ENCODE data around the gene SNX19. TPM values are rescaled to one million over a fixed set of nuclear protein-coding genes. Genes with fewer than 3 reads are reported as not detected.

Gene SNX19
- total RNA-seq, 6 donors from 2014 or later, result 46.4 to 112 (median 80.0) TPM

DNA sequence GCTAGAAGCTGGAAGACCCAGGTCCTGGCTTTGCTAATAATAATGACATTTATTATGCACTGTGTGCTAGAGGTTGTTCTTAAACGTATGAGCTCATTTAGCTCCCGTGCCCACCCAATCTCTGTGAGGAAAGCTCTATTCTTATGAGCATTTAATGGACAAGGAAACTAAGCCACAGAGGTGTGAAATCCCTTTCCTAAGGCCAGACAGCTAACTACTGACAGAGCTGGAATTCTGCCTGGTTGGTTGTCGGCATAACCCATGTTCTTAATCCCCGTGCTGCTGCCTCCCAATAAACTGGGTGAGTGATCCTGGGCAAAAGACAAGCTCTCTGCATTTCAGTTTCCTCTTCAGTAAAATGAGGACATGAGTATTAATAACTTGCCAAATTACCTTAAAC is 49.4 kb downstream of the SNX19 start:
- WGBS, 2 donors, result 78 to 88% methylated on average over 4 of the region's 4 CpGs
- H3K27me3 ChIP-seq, result no peaks in the 10 kb centered on the region
- peaks cover 0 to 16% (median 11%) of the 10 kb centered on the region in 4 donors for H3K36me3 ChIP-seq
- TF ChIP-seq POLR2A (IDR thresholded peaks at IDR 0.05), result no peak
- TF ChIP-seq POLR2AphosphoS5 (IDR thresholded peaks at IDR 0.05), result no peak
- TF ChIP-seq, protein P1, sequence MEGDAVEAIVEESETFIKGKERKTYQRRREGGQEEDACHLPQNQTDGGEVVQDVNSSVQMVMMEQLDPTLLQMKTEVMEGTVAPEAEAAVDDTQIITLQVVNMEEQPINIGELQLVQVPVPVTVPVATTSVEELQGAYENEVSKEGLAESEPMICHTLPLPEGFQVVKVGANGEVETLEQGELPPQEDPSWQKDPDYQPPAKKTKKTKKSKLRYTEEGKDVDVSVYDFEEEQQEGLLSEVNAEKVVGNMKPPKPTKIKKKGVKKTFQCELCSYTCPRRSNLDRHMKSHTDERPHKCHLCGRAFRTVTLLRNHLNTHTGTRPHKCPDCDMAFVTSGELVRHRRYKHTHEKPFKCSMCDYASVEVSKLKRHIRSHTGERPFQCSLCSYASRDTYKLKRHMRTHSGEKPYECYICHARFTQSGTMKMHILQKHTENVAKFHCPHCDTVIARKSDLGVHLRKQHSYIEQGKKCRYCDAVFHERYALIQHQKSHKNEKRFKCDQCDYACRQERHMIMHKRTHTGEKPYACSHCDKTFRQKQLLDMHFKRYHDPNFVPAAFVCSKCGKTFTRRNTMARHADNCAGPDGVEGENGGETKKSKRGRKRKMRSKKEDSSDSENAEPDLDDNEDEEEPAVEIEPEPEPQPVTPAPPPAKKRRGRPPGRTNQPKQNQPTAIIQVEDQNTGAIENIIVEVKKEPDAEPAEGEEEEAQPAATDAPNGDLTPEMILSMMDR (IDR thresholded peaks at IDR 0.05), result no peak
- no peak for TF ChIP-seq EP300 (IDR thresholded peaks at IDR 0.05)
- DNase-seq (no peak), ATAC-seq (ENCODE audit: low FRiP score in 2 of 2) (no peak)
- H3K4me1 ChIP-seq, result peaks cover 0 to 1% (median 0%) of the 10 kb centered on the region in 4 donors
- no peak overlapping the region for H3K4me3 ChIP-seq
- H3K9me3 ChIP-seq, result no peaks in the 10 kb centered on the region
- no peak overlapping the region for H3K27ac ChIP-seq

GRCh38 chr11:130865774-130866114 is 50.5 kb downstream of the SNX19 start:
- H3K36me3 ChIP-seq, result peaks cover 0 to 5% (median 4%) of the 10 kb centered on the region in 4 donors
- no peak for ATAC-seq (ENCODE audit: low FRiP score in 2 of 2)

DNA sequence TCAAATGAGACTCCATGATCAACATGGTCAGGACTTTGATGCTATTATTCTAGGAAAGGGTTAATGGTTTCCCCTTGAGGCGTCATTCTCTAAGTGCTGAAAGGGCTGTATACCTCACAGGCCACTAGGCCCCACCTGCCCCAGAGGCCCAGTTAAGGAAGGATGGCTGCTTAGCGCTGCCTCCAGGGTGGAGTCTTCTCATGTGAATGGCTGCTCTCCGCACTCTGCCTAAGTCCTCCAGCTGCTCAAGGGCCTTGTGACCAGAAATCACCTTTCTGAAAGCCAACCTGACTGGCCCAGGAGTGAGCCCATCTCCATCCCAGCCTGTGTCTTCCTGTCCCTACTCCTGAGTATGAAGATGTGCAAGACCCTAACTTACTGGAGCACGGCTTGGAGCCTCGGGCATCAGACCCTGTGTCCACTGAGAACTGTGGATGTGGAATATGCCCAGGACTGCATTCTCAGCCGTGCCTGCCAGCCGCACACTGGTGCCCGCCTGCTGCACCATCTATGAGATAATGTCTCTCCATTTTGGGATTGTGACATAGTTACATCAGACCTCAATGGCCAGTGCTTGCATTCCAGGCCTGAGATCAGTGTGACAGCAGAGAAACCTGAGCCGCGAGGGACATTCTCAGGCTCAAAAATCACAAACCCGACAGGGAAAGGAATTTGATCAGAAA is 51.0 kb downstream of the SNX19 start:
- no peak overlapping the region for H3K27ac ChIP-seq
- whole genome bisulfite sequencing, 2 donors, result 69 to 71% methylated on average over 7 to 11 of the region's 11 CpGs
- no peak for TF ChIP-seq POLR2A (IDR thresholded peaks at IDR 0.05)
- TF ChIP-seq EP300 (IDR thresholded peaks at IDR 0.05), result no peak
- TF ChIP-seq POLR2AphosphoS5 (IDR thresholded peaks at IDR 0.05), result no peak
- TF ChIP-seq, protein P1 (IDR thresholded peaks at IDR 0.05), result no peak
- peaks cover 0 to 3% (median 0%) of the 10 kb centered on the region in 4 donors for H3K4me1 ChIP-seq
- ATAC-seq (ENCODE audit: low FRiP score in 2 of 2), result peak in 1 of 2 donors; percentile 38
- no peaks in the 10 kb centered on the region for H3K27me3 ChIP-seq
- no peaks in the 10 kb centered on the region for H3K9me3 ChIP-seq
- peaks cover 0 to 3% (median 2%) of the 10 kb centered on the region in 4 donors for H3K36me3 ChIP-seq
- DNase-seq, result peak in 1 of 2 donors; percentile 26
- no peak overlapping the region for H3K4me3 ChIP-seq

More at GRCh38 chr11:130865774-130866114, 50.5 kb downstream of the SNX19 start:
- no peak for DNase-seq
- peaks cover 0 to 3% (median 0%) of the 10 kb centered on the region in 4 donors for H3K4me1 ChIP-seq
- H3K9me3 ChIP-seq, result no peaks in the 10 kb centered on the region
- 89 to 95% methylated on average over 7 of the region's 7 CpGs for WGBS, 2 donors
- H3K27me3 ChIP-seq, result no peaks in the 10 kb centered on the region
- no peak overlapping the region for H3K27ac ChIP-seq
- no peak overlapping the region for H3K4me3 ChIP-seq
- TF ChIP-seq POLR2A (IDR thresholded peaks at IDR 0.05), result no peak
- no peak for TF ChIP-seq EP300 (IDR thresholded peaks at IDR 0.05)
- TF ChIP-seq POLR2AphosphoS5 (IDR thresholded peaks at IDR 0.05), result no peak
- TF ChIP-seq, protein P1 (IDR thresholded peaks at IDR 0.05), result no peak

- DNase-seq, result peak; percentile 93 to 94
- no peak overlapping the region for H3K27ac ChIP-seq
- ATAC-seq (ENCODE audit: low FRiP score in 2 of 2), result peak; percentile 86 to 92
- H3K9me3 ChIP-seq, result no peaks in the 10 kb centered on the region
- WGBS, 2 donors, result 33 to 48% methylated on average over 16 to 29 of the region's 30 CpGs
- H3K27me3 ChIP-seq, result no peaks in the 10 kb centered on the region
- peaks cover 0 to 3% (median 0%) of the 10 kb centered on the region in 4 donors for H3K4me1 ChIP-seq
- H3K36me3 ChIP-seq, result no peaks in the 10 kb centered on the region
- H3K4me3 ChIP-seq, result no peak overlapping the region
- TF ChIP-seq POLR2A (IDR thresholded peaks at IDR 0.05), result no peak
- TF ChIP-seq POLR2AphosphoS5 (IDR thresholded peaks at IDR 0.05), result no peak
- TF ChIP-seq EP300 (IDR thresholded peaks at IDR 0.05), result no peak
- TF ChIP-seq, protein P1 (IDR thresholded peaks at IDR 0.05), result peak; percentile 98 to 100 (median 99)
Observed at GRCh38 chr11:130861902-130862860, 54.1 kb downstream of the SNX19 start.
